Measurements from ENCODE around the gene PPP2R2D. TPM values are rescaled to one million over a fixed set of nuclear protein-coding genes. Genes with fewer than 3 reads are reported as not detected.
A peak's percentile ranks its signal among the peaks of the same experiment; 100 is the strongest.

The PPP2R2D gene
- polyA plus RNA-seq, 1 of the 3 experiments (the other 2 are of a cell fraction): 25.1 TPM

DNA sequence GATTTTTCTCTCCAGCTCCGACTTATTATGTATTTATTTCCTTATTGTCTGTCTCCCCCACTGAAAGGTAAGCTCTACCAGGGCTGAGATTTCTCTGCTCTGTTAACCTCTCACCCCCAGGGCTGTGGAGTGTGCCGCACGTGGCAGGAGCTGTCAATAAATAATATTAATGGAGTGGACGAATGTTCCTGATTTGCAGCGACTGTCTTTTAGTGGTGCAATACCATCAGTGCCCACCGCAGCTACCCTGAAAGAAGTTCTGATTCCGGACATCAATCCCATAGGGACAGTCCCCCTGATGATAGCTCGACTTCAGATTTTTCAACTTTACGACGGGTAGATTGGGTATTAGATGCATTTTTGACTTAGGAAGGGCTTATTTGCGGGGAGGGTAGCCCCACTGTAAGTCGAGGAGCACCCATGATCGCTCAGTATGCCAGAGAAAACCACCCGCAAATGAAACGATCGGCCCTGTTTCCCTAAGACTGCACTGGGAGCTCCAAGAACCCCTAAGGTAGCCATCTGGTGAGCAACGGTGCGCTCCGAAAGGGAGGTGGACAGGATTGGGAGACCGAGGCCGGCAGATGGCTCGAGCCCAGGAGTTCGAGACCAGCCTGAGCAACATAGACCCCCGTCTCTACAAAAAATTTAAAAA, 986 bp upstream of the PPP2R2D start:
- peak overlapping the region; percentile 99 for H2AFZ ChIP-seq (ENCODE audit: low read depth)
- H3K27ac ChIP-seq (ENCODE audit: low read depth in 2 of 2, low read length in 1 of 2): no peak overlapping the region
- peaks cover 31% of the 10 kb centered on the region for H4K20me1 ChIP-seq (ENCODE audit: insufficient read depth)
- peaks cover 18 to 20% of the 10 kb centered on the region in 2 experiments; a peak in 3 of 4 replicates for H3K4me1 ChIP-seq (ENCODE audit: control insufficient read depth in 1 of 2, insufficient read depth in 2 of 2, low read depth in 1 of 2, low read length in 1 of 2)
- H3K79me2 ChIP-seq (ENCODE audit: insufficient read depth): peaks cover 35% of the 10 kb centered on the region
- DNase-seq: peak; percentile 68
- no peaks in the 10 kb centered on the region for H3F3A ChIP-seq (replicated peaks; ENCODE audit: insufficient read depth)
- peak overlapping the region; percentile 97 for H3K4me2 ChIP-seq
- ChIA-PET CTCF (interaction anchor here (0.7 to 3.1 kb wide), 12 partner anchors 8 to 243 kb away, joined by 3 to 22 read pairs (median 4); no protein-coding TSS in a partner anchor), POLR2A (interaction anchor here (1.0 to 1.7 kb wide), 2 partner anchors 63 to 75 kb away, joined by 3 to 11 read pairs; no protein-coding TSS in a partner anchor)
- H3K9ac ChIP-seq: peak overlapping the region; percentile 59; the same call in 1 of the 2 replicates
- peaks cover 18% of the 10 kb centered on the region; the same call in 1 of the 2 replicates for H3K27me3 ChIP-seq (ENCODE audit: insufficient read depth)
- 4% methylated on average over 17 of the region's 24 CpGs for WGBS (ENCODE audit: low lambda C conversion rate)
- H3K4me3 ChIP-seq (ENCODE audit: low read depth in 2 of 2, low read length in 1 of 2): peak overlapping the region; percentile 83 to 92
- no peak for TF ChIP-seq IRF3 (IDR thresholded peaks at IDR 0.05; ENCODE audit: low read depth, low read length)
- TF ChIP-seq, protein P1, sequence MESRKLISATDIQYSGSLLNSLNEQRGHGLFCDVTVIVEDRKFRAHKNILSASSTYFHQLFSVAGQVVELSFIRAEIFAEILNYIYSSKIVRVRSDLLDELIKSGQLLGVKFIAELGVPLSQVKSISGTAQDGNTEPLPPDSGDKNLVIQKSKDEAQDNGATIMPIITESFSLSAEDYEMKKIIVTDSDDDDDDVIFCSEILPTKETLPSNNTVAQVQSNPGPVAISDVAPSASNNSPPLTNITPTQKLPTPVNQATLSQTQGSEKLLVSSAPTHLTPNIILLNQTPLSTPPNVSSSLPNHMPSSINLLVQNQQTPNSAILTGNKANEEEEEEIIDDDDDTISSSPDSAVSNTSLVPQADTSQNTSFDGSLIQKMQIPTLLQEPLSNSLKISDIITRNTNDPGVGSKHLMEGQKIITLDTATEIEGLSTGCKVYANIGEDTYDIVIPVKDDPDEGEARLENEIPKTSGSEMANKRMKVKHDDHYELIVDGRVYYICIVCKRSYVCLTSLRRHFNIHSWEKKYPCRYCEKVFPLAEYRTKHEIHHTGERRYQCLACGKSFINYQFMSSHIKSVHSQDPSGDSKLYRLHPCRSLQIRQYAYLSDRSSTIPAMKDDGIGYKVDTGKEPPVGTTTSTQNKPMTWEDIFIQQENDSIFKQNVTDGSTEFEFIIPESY (IDR thresholded peaks at IDR 0.05; ENCODE audit: borderline replicate concordance, low read depth): no peak
- no peak for TF ChIP-seq FOXM1 (IDR thresholded peaks at IDR 0.05; ENCODE audit: low read depth)
- no peak for TF ChIP-seq SIN3A (IDR thresholded peaks at IDR 0.05; ENCODE audit: borderline replicate concordance, low read depth, low read length)
- no peak for TF ChIP-seq FOSL2 (IDR thresholded peaks at IDR 0.05; ENCODE audit: borderline replicate concordance, low read depth)
- TF ChIP-seq, protein P2, sequence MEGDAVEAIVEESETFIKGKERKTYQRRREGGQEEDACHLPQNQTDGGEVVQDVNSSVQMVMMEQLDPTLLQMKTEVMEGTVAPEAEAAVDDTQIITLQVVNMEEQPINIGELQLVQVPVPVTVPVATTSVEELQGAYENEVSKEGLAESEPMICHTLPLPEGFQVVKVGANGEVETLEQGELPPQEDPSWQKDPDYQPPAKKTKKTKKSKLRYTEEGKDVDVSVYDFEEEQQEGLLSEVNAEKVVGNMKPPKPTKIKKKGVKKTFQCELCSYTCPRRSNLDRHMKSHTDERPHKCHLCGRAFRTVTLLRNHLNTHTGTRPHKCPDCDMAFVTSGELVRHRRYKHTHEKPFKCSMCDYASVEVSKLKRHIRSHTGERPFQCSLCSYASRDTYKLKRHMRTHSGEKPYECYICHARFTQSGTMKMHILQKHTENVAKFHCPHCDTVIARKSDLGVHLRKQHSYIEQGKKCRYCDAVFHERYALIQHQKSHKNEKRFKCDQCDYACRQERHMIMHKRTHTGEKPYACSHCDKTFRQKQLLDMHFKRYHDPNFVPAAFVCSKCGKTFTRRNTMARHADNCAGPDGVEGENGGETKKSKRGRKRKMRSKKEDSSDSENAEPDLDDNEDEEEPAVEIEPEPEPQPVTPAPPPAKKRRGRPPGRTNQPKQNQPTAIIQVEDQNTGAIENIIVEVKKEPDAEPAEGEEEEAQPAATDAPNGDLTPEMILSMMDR (IDR thresholded peaks at IDR 0.05): peak; percentile 36
- TF ChIP-seq RXRA (IDR thresholded peaks at IDR 0.05; ENCODE audit: borderline replicate concordance, low read depth): no peak
- TF ChIP-seq CHD2 (IDR thresholded peaks at IDR 0.05; ENCODE audit: low read length, partially characterized antibody): no peak
- TF ChIP-seq TAF1 (IDR thresholded peaks at IDR 0.05; ENCODE audit: borderline replicate concordance, low read depth, low read length): no peak
- no peak for TF ChIP-seq GATA2 (CRISPR knock-in tag; IDR thresholded peaks at IDR 0.05)
- peak; percentile 76; the same call in 1 of the 2 replicates for TF ChIP-seq MXI1 (IDR thresholded peaks at IDR 0.05; ENCODE audit: low read depth, low read length)
- no peak for TF ChIP-seq TEAD4 (IDR thresholded peaks at IDR 0.05; ENCODE audit: borderline replicate concordance, insufficient read depth)
- no peak for TF ChIP-seq JUND (IDR thresholded peaks at IDR 0.05)
- no peak for TF ChIP-seq MEF2A (IDR thresholded peaks at IDR 0.05; ENCODE audit: borderline replicate concordance, low read depth)
- no peak for TF ChIP-seq TCF12 (IDR thresholded peaks at IDR 0.05)
- TF ChIP-seq NFIC (IDR thresholded peaks at IDR 0.05; ENCODE audit: borderline replicate concordance): no peak
- no peak for TF ChIP-seq ELF1 (IDR thresholded peaks at IDR 0.05)
- no peak for TF ChIP-seq EZH2phosphoT487 (IDR thresholded peaks at IDR 0.05; ENCODE audit: borderline replicate concordance, low read depth)
- 0 out of 2 replicates have a peak, but pooled peaks have one; percentile 3 for TF ChIP-seq RCOR1 (IDR thresholded peaks at IDR 0.05; ENCODE audit: low read length)
- no peaks in the 10 kb centered on the region for H3K9me3 ChIP-seq
- no peaks in the 10 kb centered on the region for H3K9me2 ChIP-seq
- no peaks in the 10 kb centered on the region for H3K36me3 ChIP-seq (replicated peaks in 1 of 2; ENCODE audit: control insufficient read depth in 1 of 2, insufficient read depth in 2 of 2, low read length in 1 of 2)

Measured in SK-N-SH (cell line).